Measurements from ENCODE around the gene USP17L10.
"Not testable (repeated sequence)": the region's sequence is repeated elsewhere in the genome, so short reads cannot be mapped to it uniquely, and the experiment has no call there.

Gene USP17L10

GRCh38 chr4:9210357-9210756 is at the start of gene USP17L10:
Gene USP17L10 (plus strand): TSS chr4:9210657. CDS start chr4:9210657, 0 bp downstream.
- not testable (repeated sequence) for H3K4me3 Mint-ChIP-seq; H3K36me3 Mint-ChIP-seq; ATAC-seq (ENCODE audit: low read depth); H3K9me3 Mint-ChIP-seq; DNase-seq (ENCODE audit: low spot score in 2 of 2); H3K27ac Mint-ChIP-seq; H3K4me1 Mint-ChIP-seq; H3K27me3 Mint-ChIP-seq

GRCh38 chr4:9165990-9166389 is 44.5 kb upstream of the USP17L10 start:
- H3K4me1 Mint-ChIP-seq; H3K4me3 Mint-ChIP-seq; H3K36me3 Mint-ChIP-seq; H3K9me3 Mint-ChIP-seq; H3K27ac Mint-ChIP-seq; ATAC-seq (ENCODE audit: low read depth); DNase-seq (ENCODE audit: low spot score in 2 of 2); H3K27me3 Mint-ChIP-seq: not testable (repeated sequence)

DNA sequence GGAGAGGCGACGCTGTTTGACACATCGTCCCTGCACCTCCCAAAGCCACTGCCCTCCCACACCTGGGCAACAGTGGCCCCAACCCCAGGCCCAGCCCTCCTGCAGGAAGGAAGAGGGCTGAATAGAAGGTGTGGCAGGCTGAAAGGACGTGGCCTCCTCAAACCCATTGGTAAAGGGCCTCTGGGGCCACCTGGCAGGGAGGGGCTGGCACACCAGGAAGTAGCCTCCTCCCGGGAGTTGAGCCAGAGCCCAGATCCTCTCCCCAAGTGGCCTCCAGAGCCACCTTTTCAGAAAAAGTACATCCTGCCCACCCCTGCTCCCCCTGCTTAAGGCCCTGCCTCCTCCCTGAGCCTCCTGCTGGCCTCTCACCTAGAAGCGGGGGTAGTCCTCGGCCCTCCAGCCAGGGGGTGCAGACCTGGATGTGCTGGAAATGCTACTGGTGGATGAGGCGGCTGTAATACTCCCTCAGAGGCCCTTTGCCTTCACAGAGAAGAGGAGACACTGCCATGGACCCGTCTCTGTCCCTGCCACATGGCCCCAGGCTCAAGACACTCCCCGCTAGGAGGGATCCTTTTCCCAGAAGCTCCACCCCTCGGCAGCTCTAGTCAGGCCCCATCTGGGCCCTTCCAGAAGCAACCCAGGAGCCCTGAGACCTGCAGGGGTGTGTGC is 40.5 kb upstream of the USP17L10 start, which contains the start of gene FAM90A26:
Gene FAM90A26 (plus strand): TSS at position 619 of the 669 bp plus-strand sequence. CDS start 2,764 bp downstream, outside the sequence.
- not testable (repeated sequence) for ATAC-seq (ENCODE audit: low read depth); H3K27me3 Mint-ChIP-seq; H3K9me3 Mint-ChIP-seq; DNase-seq (ENCODE audit: low spot score in 2 of 2); H3K36me3 Mint-ChIP-seq; H3K4me1 Mint-ChIP-seq; H3K27ac Mint-ChIP-seq; H3K4me3 Mint-ChIP-seq

DNA sequence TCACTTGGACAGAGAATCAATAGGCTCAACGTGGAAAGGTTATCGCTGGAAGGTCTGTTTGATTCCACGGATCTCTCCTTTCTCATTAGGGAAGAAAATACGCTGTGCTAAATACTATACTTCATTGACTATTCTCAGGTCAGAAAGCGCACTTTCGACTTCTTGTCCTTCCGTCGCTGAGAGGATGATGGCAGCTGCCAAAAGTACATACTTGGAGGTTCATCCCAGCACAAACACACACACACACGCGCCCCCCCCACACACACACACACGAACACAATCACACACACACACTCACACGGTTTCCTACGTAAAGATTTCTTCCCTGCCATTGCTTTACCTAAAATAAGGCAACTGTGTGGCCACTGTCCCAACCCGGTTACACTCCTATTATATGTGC is 4.2 kb downstream of the USP17L10 start:
- not testable (repeated sequence) for H3K4me1 Mint-ChIP-seq; DNase-seq (ENCODE audit: low spot score in 2 of 2); H3K27me3 Mint-ChIP-seq; H3K27ac Mint-ChIP-seq; ATAC-seq (ENCODE audit: low read depth); H3K4me3 Mint-ChIP-seq; H3K9me3 Mint-ChIP-seq; H3K36me3 Mint-ChIP-seq

- not testable (repeated sequence) for H3K9me3 Mint-ChIP-seq
Observed at GRCh38 chr4:9215105-9215504, 4.6 kb downstream of the USP17L10 start, which contains the start of gene USP17L11. Gene USP17L11 (plus strand): TSS chr4:9215405. CDS start chr4:9215405, 0 bp downstream.

GRCh38 chr4:9219852-9220251 is 9.4 kb downstream of the USP17L10 start, which contains the start of gene USP17L12:
Gene USP17L12 (plus strand): TSS chr4:9220152. CDS start chr4:9220152, 0 bp downstream.
- H3K36me3 Mint-ChIP-seq; DNase-seq (ENCODE audit: low spot score in 2 of 2); ATAC-seq (ENCODE audit: low read depth); H3K27me3 Mint-ChIP-seq; H3K27ac Mint-ChIP-seq; H3K9me3 Mint-ChIP-seq; H3K4me3 Mint-ChIP-seq; H3K4me1 Mint-ChIP-seq: not testable (repeated sequence)

More at GRCh38 chr4:9215105-9215504, 4.6 kb downstream of the USP17L10 start, which contains the start of gene USP17L11:
- H3K4me1 Mint-ChIP-seq; H3K27ac Mint-ChIP-seq; H3K4me3 Mint-ChIP-seq; DNase-seq (ENCODE audit: low spot score in 2 of 2); H3K27me3 Mint-ChIP-seq; H3K36me3 Mint-ChIP-seq; ATAC-seq (ENCODE audit: low read depth): not testable (repeated sequence)

- ATAC-seq (ENCODE audit: low read depth), result not testable (repeated sequence)
Observed at GRCh38 chr4:9224596-9224995, 14.1 kb downstream of the USP17L10 start, which contains the start of gene USP17L13. Gene USP17L13 (plus strand): TSS chr4:9224896. CDS start chr4:9224896, 0 bp downstream.

GRCh38 chr4:9230249-9230648 is 19.8 kb downstream of the USP17L10 start:
- not testable (repeated sequence) for H3K36me3 Mint-ChIP-seq; ATAC-seq (ENCODE audit: low read depth); H3K27me3 Mint-ChIP-seq; H3K4me1 Mint-ChIP-seq; DNase-seq (ENCODE audit: low spot score in 2 of 2); H3K27ac Mint-ChIP-seq; H3K9me3 Mint-ChIP-seq; H3K4me3 Mint-ChIP-seq

More at GRCh38 chr4:9224596-9224995, 14.1 kb downstream of the USP17L10 start, which contains the start of gene USP17L13:
- not testable (repeated sequence) for H3K4me1 Mint-ChIP-seq; H3K4me3 Mint-ChIP-seq; H3K36me3 Mint-ChIP-seq; H3K27ac Mint-ChIP-seq; H3K27me3 Mint-ChIP-seq; DNase-seq (ENCODE audit: low spot score in 2 of 2); H3K9me3 Mint-ChIP-seq

DNA sequence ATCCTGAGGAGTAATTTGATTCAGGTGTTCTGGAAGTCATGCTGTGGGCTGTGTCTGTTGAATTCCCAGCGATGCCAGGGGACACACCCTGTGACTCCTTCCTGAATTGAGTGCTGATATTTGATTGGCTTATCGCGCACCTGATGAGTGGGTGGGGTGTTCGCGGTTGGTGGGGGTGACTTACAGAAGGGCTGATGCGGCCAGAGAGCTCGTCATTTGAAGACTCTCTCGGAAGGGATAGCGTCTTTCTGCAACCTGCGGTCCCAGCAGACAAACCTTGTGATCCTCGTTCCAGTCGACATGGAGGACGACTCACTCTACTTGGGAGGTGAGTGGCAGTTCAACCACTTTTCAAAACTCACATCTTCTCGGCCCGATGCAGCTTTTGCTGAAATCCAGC is 23.6 kb downstream of the USP17L10 start, which contains the start of gene USP17L15:
Gene USP17L15 (plus strand): TSS at position 301 of the 400 bp plus-strand sequence. CDS start 0 bp downstream, at position 301.
- not testable (repeated sequence) for H3K4me1 Mint-ChIP-seq; H3K27ac Mint-ChIP-seq; ATAC-seq (ENCODE audit: low read depth); H3K36me3 Mint-ChIP-seq; H3K4me3 Mint-ChIP-seq; H3K9me3 Mint-ChIP-seq; DNase-seq (ENCODE audit: low spot score in 2 of 2); H3K27me3 Mint-ChIP-seq

- not testable (repeated sequence) for H3K9me3 Mint-ChIP-seq; H3K4me3 Mint-ChIP-seq; H3K27me3 Mint-ChIP-seq; H3K36me3 Mint-ChIP-seq; DNase-seq (ENCODE audit: low spot score in 2 of 2); ATAC-seq (ENCODE audit: low read depth); H3K27ac Mint-ChIP-seq; H3K4me1 Mint-ChIP-seq
Observed at GRCh38 chr4:9238461-9238860, 28.0 kb downstream of the USP17L10 start.

DNA sequence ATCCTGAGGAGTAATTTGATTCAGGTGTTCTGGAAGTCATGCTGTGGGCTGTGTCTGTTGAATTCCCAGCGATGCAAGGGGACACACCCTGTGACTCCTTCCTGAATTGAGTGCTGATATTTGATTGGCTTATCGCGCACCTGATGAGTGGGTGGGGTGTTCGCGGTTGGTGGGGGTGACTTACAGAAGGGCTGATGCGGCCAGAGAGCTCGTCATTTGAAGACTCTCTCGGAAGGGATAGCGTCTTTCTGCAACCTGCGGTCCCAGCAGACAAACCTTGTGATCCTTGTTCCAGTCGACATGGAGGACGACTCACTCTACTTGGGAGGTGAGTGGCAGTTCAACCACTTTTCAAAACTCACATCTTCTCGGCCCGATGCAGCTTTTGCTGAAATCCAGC is 33.1 kb downstream of the USP17L10 start, which contains the start of gene USP17L17:
Gene USP17L17 (plus strand): TSS at position 301 of the 400 bp plus-strand sequence. CDS start 0 bp downstream, at position 301.
- H3K4me3 Mint-ChIP-seq; H3K27me3 Mint-ChIP-seq; ATAC-seq (ENCODE audit: low read depth); H3K4me1 Mint-ChIP-seq; DNase-seq (ENCODE audit: low spot score in 2 of 2); H3K9me3 Mint-ChIP-seq; H3K27ac Mint-ChIP-seq; H3K36me3 Mint-ChIP-seq: not testable (repeated sequence)

DNA sequence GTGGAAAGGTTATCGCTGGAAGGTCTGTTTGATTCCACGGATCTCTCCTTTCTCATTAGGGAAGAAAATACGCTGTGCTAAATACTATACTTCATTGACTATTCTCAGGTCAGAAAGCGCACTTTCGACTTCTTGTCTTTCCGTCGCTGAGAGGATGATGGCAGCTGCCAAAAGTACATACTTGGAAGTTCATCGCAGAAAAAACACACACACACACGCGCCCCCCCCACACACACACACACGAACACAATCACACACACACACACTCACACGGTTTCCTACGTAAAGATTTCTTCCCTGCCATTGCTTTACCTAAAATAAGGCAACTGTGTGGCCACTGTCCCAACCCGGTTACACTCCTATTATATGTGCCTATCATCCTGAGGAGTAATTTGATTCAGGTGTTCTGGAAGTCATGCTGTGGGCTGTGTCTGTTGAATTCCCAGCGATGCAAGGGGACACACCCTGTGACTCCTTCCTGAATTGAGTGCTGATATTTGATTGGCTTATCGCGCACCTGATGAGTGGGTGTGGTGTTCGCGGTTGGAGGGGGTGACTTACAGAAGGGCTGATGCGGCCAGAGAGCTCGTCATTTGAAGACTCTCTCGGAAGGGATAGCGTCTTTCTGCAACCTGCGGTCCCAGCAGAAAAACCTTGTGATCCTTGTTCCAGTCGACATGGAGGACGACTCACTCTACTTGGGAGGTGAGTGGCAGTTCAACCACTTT is 37.7 kb downstream of the USP17L10 start, which contains the start of gene USP17L18:
Gene USP17L18 (plus strand): TSS at position 678 of the 728 bp plus-strand sequence. CDS start 0 bp downstream, at position 678.
- not testable (repeated sequence) for H3K9me3 Mint-ChIP-seq; H3K4me1 Mint-ChIP-seq; H3K27me3 Mint-ChIP-seq; H3K4me3 Mint-ChIP-seq; ATAC-seq (ENCODE audit: low read depth); H3K27ac Mint-ChIP-seq; H3K36me3 Mint-ChIP-seq; DNase-seq (ENCODE audit: low spot score in 2 of 2)

DNA sequence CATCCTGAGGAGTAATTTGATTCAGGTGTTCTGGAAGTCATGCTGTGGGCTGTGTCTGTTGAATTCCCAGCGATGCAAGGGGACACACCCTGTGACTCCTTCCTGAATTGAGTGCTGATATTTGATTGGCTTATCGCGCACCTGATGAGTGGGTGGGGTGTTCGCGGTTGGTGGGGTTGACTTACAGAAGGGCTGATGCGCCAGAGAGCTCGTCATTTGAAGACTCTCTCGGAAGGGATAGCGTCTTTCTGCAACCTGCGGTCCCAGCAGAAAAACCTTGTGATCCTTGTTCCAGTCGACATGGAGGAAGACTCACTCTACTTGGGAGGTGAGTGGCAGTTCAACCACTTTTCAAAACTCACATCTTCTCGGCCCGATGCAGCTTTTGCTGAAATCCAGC is 42.6 kb downstream of the USP17L10 start, which contains the start of gene USP17L19:
Gene USP17L19 (plus strand): TSS at position 301 of the 400 bp plus-strand sequence. CDS start 0 bp downstream, at position 301.
- not testable (repeated sequence) for ATAC-seq (ENCODE audit: low read depth); H3K9me3 Mint-ChIP-seq; H3K4me3 Mint-ChIP-seq; H3K4me1 Mint-ChIP-seq; H3K27ac Mint-ChIP-seq; DNase-seq (ENCODE audit: low spot score in 2 of 2); H3K36me3 Mint-ChIP-seq; H3K27me3 Mint-ChIP-seq

GRCh38 chr4:9257824-9258223 is 47.4 kb downstream of the USP17L10 start, which contains the start of gene USP17L20:
Gene USP17L20 (plus strand): TSS chr4:9258124. CDS start chr4:9258124, 0 bp downstream.
- not testable (repeated sequence) for H3K27me3 Mint-ChIP-seq; ATAC-seq (ENCODE audit: low read depth); H3K27ac Mint-ChIP-seq; H3K36me3 Mint-ChIP-seq; H3K4me3 Mint-ChIP-seq; DNase-seq (ENCODE audit: low spot score in 2 of 2); H3K9me3 Mint-ChIP-seq; H3K4me1 Mint-ChIP-seq

Measured in memory B cell (primary cell).